NCI-H1694 treated with DMSO at 0.1 percent for 48 hours (cell line): ENCODE results near the gene MTIF3.

Experiments used
- DNase-seq: peaks from one replicate; lab custom pipeline; 2025; lab: John Stamatoyannopoulos, UW

MTIF3 gene

DNA sequence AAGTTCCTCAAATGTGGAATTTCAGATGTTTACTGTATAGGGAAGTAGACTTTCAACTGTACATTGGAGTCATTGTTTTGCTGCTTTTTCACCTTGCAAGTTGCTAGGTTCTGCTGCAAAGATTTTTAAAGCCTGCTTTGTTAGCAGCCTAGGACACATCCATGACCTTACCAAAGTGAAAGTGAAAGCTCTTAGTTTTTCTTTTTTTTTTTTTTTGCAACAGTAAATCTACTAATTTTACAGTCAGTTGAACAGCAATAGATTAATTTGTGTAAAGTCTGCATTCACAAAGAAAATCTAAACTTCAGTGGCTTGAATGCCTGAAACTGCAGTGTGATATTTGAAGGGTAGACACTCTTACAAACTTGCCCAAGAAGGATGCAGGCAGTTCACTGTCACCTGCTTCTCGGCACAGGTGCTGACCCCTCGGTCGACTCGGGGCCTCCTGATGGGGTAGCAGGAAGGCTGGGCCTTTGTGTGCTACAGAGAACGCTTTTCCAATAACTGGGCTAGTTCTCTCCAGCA, 5.0 kb upstream of the MTIF3 start:
- no peak for DNase-seq

DNA sequence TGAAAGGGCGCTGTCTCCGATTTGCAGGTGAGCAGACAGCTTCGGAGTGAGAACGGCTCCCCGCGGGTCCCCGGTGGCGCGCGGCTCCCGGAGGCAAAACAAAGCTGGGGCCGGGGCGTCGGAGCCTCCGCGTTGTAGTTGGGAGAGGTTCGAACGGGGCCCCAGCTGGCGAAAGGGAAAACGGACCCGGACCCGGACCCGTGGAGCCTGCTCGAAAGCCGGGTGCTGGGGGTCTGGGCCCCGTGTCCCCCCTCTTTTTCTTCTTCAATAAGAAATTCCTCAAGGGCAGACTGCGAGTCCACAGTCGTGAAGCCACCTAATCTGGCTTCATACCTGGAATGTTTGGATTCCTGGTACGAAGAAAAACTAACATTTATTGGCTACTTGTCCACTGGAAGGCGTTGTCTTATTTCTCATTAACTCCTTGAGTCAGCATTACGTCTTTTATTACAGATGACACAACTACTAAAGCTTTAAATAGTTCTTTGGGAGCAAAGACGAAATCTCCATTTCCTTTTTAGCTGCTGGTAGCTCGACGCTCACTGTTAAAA, 632 bp upstream of the MTIF3 start:
- no peak for DNase-seq

DNA sequence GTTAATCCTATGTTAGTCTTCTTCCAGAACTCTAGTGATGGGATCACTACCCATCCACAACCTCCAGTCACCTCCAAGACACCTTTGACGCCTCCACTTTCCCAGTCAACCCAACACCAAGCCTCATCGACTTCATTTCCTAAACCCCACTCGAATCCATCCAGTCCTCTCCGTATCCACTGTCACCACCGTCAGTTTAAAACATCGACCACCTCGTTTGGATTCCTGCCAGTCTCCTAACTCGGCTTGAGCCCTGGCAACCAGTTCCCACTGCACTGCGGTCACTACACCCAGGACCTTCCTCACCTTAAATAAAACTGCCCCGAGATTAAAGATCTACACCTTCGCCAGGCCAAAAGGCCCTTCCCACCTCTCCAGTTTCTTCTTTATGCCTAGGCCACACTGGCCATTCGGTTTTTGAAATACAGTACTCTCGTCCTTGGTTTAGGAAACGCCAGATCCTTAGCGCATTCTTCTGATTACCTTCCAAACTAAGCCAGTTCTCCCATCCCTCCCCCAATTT, 1.2 kb downstream of the MTIF3 start:
- no peak for DNase-seq

DNA sequence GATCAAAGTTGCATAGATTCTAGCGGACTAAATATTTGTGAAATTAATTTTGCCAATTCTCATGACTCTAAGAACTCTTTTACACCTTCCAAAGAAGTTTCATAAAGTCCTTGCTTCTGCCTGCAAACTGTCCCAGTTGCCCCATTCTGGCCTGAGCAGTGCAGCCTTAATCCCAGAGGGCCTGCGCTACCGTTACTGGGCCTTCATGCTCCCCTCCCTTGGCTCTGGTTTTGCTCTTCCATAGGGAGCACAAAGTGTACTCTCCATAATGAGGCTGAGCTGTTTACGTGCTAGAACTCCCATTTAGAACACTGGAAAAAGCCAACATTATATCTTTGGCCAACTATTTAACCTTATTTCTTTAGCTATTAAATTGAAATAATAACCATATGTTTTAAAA, 2.1 kb downstream of the MTIF3 start:
- no peak for DNase-seq

DNA sequence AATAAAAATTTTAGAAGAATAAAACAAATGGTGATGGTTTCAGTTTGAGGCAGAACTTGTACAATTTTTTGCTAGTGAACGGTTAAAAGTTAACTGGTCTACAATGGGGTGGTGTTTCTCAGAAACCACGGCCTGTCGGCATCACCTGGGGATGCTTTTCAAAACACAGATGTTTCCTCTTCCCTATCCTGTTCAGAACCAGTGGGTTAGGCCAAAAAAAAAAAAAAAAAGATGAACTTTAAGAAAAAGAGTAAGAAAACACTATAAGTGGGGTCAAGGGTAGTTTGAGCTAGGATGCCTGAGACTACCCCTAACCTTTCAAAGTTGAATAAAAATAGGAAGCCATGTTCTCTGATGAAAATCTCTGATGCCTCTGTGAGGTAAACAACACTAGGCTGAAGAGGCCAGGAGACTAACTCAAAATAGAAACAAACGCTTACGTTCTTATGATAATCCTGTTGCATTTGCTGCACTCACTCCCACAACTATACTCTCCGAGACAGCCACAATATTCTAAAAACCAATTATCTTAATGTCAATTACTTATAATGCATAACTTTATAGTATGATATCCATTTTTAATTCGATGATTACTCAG, 3.3 kb downstream of the MTIF3 start:
- no peak for DNase-seq

DNA sequence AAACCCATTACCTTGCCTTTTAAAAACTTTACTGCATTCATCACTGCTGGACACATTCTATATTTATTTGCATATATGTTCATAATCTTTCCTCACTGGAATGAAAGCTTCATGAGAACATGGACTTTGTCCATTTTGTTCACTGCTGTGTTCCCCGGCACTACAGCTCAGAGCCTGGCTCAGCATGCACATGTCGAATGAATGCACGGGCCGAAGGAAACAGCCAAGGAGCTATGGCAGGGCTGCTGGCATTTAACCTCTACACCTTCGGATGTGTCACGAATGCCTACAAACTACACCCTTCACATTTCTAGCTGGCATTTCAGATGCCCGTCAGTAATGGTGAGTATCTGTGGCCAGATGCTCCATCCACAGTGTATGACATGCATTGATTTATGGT, 7.6 kb downstream of the MTIF3 start:
- peak; percentile 7 for DNase-seq

DNA sequence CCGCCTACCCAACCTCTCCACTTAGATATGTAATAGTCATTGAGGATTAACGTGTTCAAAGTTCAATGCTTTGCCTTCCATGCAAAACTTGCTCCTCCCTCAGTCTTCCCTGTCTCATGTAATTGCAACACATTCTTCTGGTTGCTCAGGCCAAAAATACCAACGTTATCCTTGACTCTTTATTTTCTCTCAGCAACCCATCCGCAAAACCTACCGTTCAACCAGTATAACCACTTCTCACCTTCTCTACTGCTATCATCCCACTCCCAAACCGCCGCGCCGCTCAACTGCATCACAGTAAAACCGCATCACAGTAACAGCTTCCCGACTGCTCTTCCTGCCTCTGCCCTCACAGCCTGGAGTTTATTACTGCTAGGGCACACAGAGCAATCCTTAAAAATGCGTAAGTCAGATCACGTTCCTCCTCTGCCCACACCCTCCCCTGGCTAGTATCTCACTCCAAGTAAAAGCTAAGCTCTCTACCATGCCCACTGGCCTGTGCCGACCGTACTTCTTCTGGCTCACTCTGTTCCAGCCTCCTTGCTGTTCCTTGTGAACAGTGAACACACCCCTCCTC, 8.2 kb downstream of the MTIF3 start:
- no peak for DNase-seq

DNA sequence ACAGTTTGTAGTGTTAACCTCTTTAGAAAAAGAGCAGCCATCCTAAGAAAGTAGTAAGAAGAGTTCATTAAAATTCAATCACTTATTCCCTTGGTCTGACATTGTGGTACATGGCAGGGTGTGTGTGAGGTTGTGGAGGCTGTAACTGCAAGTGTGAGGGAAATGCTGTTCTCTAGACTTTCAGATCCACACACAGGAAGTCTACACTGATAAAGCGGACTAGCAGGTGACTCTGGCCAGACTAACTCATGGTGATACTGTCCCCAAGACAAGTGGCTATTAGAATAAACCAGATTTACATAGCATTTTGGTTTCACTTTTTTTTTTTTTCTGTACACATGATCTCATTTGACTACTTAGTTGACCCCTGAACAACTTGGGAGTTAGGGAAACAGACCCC, 10.0 kb downstream of the MTIF3 start:
- no peak for DNase-seq

DNA sequence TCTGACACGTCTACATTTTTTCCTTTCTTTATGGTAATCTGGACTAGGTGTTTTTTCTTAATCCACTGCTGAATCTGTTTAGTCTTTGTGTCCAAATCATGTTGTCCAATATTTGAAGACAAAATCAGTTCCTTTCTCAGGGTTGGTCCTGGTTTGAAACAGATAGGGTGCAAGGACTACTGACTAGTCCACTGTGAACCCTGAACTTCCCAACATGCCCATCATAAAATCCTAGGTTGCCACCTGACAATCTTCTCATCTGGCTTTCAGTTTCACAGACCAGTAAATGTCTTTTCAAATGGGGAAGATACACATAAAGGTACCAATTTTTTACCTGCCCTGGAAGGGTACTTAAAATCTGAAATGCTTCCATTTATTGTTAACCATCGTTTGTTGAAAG, 13.2 kb downstream of the MTIF3 start:
- no peak for DNase-seq

DNA sequence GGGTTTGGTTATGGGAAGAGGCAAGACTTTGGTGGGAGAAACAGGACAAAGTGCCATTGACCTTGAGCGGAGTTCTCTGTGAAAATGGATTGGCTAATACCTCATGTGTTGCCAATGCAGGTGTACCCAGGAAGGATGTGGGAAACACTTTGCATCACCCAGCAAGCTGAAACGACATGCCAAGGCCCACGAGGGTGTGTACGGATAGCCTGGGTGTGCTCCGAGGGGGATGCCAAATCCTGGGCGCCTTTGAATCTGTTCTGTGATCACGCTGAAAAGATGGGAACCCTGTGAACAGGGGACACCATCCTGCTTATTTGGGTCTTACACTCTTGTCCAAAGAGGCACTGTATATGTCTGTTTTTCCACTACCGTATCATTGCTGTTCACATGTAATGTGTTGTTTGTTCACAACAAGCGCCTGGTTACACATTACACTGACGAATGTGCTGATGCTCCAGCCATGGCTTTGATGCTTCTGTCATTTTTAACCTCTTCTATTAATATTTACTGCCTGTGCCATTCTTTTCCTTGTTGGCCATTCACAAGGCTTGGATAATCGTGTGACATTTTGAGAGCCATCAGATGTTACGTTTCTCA, 17.7 kb downstream of the MTIF3 start:
- DNase-seq, result no peak

DNA sequence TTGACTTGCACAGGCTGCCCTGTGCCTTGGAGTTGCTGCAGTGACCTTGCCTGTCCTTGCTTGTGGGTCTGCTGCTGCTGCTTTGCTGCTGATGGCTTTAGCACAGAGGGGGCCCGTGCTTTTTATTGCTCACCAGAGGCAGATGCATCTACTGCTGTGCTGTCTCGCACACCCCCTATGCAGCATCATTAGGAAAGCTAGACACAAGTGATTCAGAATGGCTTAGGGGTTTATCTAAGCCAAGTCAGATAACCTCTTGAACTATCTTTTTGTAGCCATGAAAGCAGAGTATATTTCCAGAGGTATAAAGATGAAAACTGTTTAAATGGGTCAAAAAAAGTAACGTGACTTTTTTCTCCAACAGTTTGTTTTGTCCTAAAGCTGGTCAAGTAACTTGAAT, 18.2 kb downstream of the MTIF3 start:
- no peak for DNase-seq

DNA sequence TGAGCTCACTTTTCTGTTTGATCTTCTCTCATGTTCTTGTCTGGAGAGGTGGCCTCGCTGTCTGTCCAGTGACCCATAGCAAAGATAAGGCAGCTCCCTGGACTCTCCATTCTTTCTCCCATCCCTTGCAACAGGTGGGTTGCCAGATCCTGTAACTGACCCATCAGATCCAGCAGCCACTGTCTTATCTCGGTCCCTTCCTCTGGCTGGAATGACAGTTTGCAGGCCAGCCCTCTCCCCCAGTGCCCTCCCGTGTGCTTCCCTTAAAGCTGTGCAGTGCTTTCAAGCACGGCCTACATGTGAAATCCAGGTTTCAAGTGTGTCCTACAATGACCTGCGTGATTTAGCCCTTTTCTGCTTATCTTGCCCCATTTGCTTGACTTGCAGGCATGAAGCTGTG, 22.2 kb downstream of the MTIF3 start:
- DNase-seq, result no peak

DNA sequence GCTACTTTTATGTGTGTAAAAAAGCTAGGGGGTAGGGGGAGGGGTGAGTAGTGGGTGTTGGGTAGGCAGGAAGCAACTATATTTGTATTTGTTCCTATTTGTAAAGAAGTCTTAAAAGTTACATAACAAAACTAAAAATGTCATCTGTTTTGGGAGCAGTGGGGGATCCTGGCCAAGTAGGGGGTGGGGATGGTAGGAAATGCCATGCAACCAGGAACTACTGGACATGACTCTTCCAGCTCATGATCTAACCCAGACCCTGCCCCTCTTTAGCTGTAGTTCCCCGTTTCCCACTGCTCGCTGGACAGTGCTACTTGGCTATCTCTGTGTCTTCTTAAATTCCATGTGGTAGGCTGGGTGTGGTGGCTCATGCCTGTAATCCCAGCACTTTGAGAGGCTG, 22.7 kb downstream of the MTIF3 start:
- DNase-seq, result no peak

DNA sequence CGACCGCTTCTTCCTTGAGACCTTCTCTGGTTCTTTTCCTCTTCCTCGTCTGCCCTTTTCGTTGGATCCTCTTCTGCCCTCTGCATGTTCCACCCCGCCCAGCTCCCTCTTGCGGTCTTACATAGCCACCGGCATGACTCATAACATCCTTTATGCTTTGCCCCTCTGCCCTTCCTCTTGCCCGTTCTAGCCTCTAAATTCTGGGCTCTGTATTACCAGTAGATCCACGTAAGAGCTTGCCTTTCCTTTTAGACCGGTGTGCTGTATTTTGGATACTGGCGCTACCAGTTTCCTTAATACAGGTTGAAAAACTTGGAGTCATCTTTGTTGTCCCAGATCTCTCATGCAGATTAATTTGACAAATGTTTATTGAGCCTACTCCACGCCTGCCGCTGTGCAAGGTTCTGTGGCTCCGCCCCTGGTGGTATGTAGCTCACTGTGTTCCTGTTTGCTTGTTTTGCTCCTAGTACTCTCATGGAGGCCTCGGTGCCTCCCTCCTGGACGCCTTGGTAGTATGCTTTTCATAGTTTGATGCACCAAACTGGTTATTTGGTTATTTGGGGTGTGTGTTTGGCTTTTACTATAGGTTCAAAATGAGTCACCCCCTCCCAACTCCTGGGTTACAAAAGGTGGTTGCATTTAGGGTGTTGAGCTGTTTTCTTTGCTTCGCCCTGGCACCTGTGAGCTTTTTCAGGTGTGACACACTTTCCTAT, 24.3 kb downstream of the MTIF3 start:
- peak; percentile 62 for DNase-seq

DNA sequence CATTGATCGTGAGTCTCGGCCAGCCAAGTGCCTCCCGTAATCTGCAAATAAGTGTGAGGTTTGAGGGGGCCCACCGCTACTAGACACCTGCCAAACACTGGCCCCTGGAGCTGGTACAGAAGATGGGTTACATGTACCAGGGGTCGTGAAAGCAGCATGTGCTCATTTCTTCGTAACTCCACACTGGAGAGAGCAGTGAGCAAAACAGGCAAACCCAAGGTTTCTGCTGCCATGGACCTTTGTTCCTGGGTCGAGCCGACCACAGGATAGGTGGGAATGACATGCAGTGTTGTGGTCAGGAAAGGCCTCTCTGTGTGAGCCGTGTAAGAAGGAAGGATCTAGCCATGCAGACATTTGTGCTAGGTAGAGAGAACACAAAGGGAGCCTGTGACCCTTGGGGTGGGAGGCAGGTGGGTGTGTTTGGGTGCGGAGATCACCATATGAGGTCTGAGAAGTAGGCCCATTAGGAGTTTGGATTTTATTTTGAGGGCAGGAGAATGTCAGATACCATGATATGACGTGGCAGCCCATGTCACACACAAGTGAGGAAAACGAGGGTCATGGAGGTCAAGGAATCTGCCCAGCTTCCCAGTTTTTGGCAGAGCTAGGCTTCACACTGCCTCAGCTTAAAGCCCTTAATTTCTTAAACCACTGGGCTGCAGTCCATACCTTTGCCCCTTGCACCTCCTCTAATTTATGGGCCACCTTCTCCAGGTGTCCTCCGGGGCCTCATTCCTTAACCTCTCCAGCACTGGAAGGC, 25.0 kb downstream of the MTIF3 start:
- DNase-seq, result no peak

DNA sequence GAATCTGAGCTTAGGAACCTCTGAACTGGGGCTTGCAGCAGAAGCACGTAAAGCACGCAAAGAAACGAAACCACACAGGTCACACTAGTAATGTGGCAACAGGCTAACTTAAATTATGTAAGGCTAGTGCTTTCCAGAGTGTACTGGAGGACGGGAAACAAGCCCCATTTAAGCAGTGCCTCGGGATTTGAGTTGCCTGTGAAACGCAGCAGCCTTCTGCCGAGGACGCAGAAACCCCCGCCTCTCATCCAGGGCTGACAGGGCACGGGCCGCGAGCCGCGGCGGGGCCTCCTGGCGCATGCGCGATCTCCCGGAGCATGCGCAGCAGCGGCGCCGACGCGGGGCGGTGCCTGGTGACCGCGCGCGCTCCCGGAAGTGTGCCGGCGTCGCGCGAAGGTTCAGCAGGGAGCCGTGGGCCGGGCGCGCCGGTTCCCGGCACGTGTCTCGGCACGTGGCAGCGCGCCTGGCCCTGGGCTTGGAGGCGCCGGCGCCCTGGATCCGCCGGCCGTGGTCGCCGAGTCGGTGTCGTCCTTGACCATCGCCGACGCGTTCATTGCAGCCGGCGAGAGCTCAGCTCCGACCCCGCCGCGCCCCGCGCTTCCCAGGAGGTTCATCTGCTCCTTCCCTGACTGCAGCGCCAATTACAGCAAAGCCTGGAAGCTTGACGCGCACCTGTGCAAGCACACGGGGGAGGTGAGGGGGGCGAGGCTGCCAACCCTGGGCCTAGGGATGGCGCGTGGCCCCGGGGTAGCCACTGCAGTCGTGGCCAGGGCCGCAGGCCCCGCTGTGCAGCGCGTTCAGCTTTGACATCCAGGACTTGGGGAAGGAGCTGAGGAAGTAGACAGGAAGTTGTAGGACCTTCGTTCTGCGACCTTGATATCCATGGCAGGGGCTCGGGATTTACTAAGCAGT, 25.9 kb downstream of the MTIF3 start, which contains the start of gene GTF3A:
Gene GTF3A, plus strand, starts transcription at position 374 of the 912 bp plus-strand sequence.
- peak; percentile 74 for DNase-seq

DNA sequence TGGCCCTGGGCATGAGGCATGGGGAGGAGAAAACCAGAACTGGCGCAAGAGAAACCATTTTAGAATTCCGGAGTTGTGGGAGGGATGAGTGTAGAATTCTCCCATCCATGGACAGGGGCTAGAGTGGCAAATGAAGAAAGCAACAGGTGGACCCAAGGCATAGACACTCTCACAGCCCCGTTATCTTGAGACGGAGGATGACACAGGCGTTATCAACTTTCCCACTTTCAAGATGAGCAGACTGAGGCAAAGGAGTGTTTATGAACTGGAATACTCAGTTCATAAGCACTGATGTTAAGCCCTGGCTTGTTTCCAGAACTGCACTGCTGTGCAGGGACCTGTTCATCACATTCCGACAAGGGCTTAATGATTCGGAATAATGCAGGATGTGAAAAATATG, 27.0 kb downstream of the MTIF3 start:
- DNase-seq, result peak; percentile 13

DNA sequence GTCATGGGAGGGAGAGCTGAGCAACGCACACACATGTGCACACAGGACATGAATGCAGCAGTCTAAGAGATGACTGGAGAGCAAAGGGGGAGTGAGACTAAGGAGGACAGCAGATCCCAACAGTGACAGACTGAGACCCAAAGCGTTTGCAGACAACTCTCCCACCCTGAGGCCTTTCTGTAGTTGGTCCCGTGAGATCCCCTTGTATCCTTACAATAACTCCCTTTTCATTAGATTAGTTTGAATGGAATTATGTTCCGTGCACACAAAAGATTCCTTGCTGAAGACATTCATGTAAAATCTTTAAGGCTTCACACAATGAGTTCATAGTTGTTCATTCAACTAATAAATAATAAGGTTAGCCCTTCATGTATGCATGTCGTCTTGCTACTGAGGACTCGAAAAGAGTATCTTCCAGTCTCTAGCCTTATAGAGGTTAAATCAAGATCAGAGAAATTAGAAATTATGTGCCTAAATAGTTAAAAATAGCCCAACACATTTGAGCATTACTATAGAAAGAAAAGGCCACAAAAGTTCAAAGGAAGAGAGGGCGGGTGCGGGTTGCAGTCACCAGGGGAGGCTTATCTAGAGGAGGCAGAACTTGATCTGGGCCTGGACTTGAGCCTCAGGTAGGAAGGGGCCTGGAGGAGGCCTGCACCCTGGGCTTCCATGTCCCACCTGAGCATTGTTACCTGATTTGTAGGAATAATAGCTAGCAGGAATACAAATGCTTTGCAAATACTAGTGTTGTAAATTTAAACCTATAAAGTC, 29.1 kb downstream of the MTIF3 start:
- DNase-seq, result no peak

DNA sequence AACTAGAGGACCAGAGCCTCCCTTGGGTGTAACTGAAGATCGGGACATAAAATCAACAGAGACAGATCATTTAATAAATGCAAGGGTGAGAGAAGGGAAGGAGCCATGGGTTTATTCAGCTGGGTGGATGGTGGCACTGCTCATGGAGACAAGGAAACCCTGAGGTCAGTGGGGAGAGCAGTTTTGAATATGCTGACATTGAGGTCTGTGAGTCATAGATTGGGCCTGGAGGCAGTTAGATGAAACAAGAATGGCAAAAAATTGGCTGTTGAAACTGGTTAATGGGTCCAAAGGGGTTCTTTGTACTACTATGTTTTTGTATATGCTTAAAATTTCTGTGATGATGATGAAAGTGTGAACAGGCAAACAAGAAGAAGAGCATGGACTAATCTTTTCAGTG, 31.0 kb downstream of the MTIF3 start:
- DNase-seq, result no peak

DNA sequence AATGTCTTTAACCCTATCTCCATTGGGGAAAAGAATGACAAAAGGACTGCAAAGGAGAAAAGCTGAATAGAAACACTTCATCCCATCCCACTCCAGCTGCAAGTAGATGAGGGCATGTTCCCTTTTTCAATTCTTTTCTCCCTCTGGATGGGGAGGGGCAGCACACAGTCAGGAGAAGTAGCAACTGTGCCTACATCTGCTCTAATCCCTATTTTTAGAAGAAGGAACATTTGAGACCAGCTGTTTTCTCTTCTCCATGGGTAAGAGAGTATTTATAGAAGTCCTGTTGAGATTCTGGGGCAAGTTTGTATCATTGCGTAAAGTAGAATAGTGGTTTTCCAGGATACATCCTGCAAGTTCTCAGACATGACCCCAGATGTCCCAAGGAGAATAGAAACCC, 35.2 kb downstream of the MTIF3 start:
- DNase-seq, result peak; percentile 3
